ENCODE data around the gene LARP1.
"Not testable (repeated sequence)": the region's sequence is repeated elsewhere in the genome, so short reads cannot be mapped to it uniquely, and the experiment has no call there.

Gene LARP1

GRCh38 chr5:154727361-154727760 is 27.8 kb upstream of the LARP1 start:
- Mint-ChIP-seq H3K27me3 (no peaks in the 10 kb centered on the region), H3K27ac (no peak overlapping the region), H3K36me3 (ENCODE audit: low read depth) (no peaks in the 10 kb centered on the region), H3K9me3 (no peaks in the 10 kb centered on the region), H3K4me3 (no peak overlapping the region), H3K4me1 (no peaks in the 10 kb centered on the region)
- ATAC-seq (no peak), DNase-seq (no peak)

GRCh38 chr5:154728939-154729588 is 26.1 kb upstream of the LARP1 start:
- Mint-ChIP-seq H3K9me3 (no peaks in the 10 kb centered on the region), H3K36me3 (ENCODE audit: low read depth) (no peaks in the 10 kb centered on the region), H3K27me3 (no peaks in the 10 kb centered on the region), H3K27ac (no peak overlapping the region), H3K4me1 (no peaks in the 10 kb centered on the region), H3K4me3 (no peak overlapping the region)
- no peak for ATAC-seq
- DNase-seq: no peak

- DNase-seq (no peak), ATAC-seq (no peak)
- Mint-ChIP-seq H3K9me3 (no peaks in the 10 kb centered on the region), H3K27me3 (no peaks in the 10 kb centered on the region), H3K4me1 (peaks cover under 1% of the 10 kb centered on the region), H3K36me3 (ENCODE audit: low read depth) (no peaks in the 10 kb centered on the region), H3K4me3 (no peak overlapping the region), H3K27ac (no peak overlapping the region)
Measured at GRCh38 chr5:154729613-154730012, 25.6 kb upstream of the LARP1 start.

GRCh38 chr5:154730761-154731160 is 24.4 kb upstream of the LARP1 start:
- not testable (repeated sequence) for H3K4me3 Mint-ChIP-seq; H3K36me3 Mint-ChIP-seq (ENCODE audit: low read depth); H3K27ac Mint-ChIP-seq; ATAC-seq; H3K4me1 Mint-ChIP-seq; H3K9me3 Mint-ChIP-seq; DNase-seq; H3K27me3 Mint-ChIP-seq

- Mint-ChIP-seq H3K4me3 (no peak overlapping the region), H3K27ac (no peak overlapping the region), H3K9me3 (no peaks in the 10 kb centered on the region)
Measured at GRCh38 chr5:154732212-154732611, 23.0 kb upstream of the LARP1 start.

GRCh38 chr5:154734370-154735248 is 20.6 kb upstream of the LARP1 start:
- Mint-ChIP-seq H3K4me1 (peaks cover 2% of the 10 kb centered on the region), H3K27me3 (no peaks in the 10 kb centered on the region), H3K9me3 (no peaks in the 10 kb centered on the region), H3K4me3 (no peak overlapping the region), H3K27ac (no peak overlapping the region), H3K36me3 (ENCODE audit: low read depth) (no peaks in the 10 kb centered on the region)
- DNase-seq: no peak
- ATAC-seq: no peak

More at GRCh38 chr5:154732212-154732611, 23.0 kb upstream of the LARP1 start:
- ATAC-seq: no peak
- Mint-ChIP-seq H3K36me3 (ENCODE audit: low read depth) (no peaks in the 10 kb centered on the region), H3K4me1 (peaks cover 2% of the 10 kb centered on the region), H3K27me3 (no peaks in the 10 kb centered on the region)
- no peak for DNase-seq

- not testable (repeated sequence) for ATAC-seq; DNase-seq; H3K9me3 Mint-ChIP-seq; H3K27me3 Mint-ChIP-seq; H3K27ac Mint-ChIP-seq; H3K4me3 Mint-ChIP-seq; H3K4me1 Mint-ChIP-seq; H3K36me3 Mint-ChIP-seq (ENCODE audit: low read depth)
Measured at GRCh38 chr5:154735362-154735761, 19.8 kb upstream of the LARP1 start.

- H3K36me3 Mint-ChIP-seq (ENCODE audit: low read depth); H3K9me3 Mint-ChIP-seq; H3K4me1 Mint-ChIP-seq; H3K4me3 Mint-ChIP-seq; H3K27ac Mint-ChIP-seq; ATAC-seq; DNase-seq; H3K27me3 Mint-ChIP-seq: not testable (repeated sequence)
Measured at GRCh38 chr5:154736372-154736771, 18.8 kb upstream of the LARP1 start.

GRCh38 chr5:154737667-154738320 is 17.4 kb upstream of the LARP1 start:
- Mint-ChIP-seq H3K27ac (no peak overlapping the region), H3K9me3 (no peaks in the 10 kb centered on the region), H3K27me3 (no peaks in the 10 kb centered on the region), H3K36me3 (ENCODE audit: low read depth) (no peaks in the 10 kb centered on the region), H3K4me1 (peaks cover 2% of the 10 kb centered on the region), H3K4me3 (no peak overlapping the region)
- DNase-seq: no peak
- no peak for ATAC-seq

- H3K4me3 Mint-ChIP-seq: no peak overlapping the region
- H3K27ac Mint-ChIP-seq: no peak overlapping the region
- no peak for ATAC-seq
- H3K4me1 Mint-ChIP-seq: no peaks in the 10 kb centered on the region
- H3K9me3 Mint-ChIP-seq: no peaks in the 10 kb centered on the region
- no peaks in the 10 kb centered on the region for H3K36me3 Mint-ChIP-seq (ENCODE audit: low read depth)
- no peaks in the 10 kb centered on the region for H3K27me3 Mint-ChIP-seq
- no peak for DNase-seq
Measured at GRCh38 chr5:154740483-154740882, 14.7 kb upstream of the LARP1 start.

- DNase-seq (no peak), ATAC-seq (no peak)
- H3K4me1 Mint-ChIP-seq: no peaks in the 10 kb centered on the region
- H3K27ac Mint-ChIP-seq: no peak overlapping the region
- H3K4me3 Mint-ChIP-seq: no peak overlapping the region
- no peaks in the 10 kb centered on the region for H3K9me3 Mint-ChIP-seq
- no peaks in the 10 kb centered on the region for H3K36me3 Mint-ChIP-seq (ENCODE audit: low read depth)
- H3K27me3 Mint-ChIP-seq: no peaks in the 10 kb centered on the region
Measured at GRCh38 chr5:154740957-154741356, 14.2 kb upstream of the LARP1 start.

GRCh38 chr5:154741415-154741814 is 13.8 kb upstream of the LARP1 start:
- H3K27me3 Mint-ChIP-seq: no peaks in the 10 kb centered on the region
- H3K27ac Mint-ChIP-seq: no peak overlapping the region
- ATAC-seq (no peak), DNase-seq (no peak)
- no peaks in the 10 kb centered on the region for H3K36me3 Mint-ChIP-seq (ENCODE audit: low read depth)
- no peaks in the 10 kb centered on the region for H3K9me3 Mint-ChIP-seq
- no peak overlapping the region for H3K4me3 Mint-ChIP-seq
- no peaks in the 10 kb centered on the region for H3K4me1 Mint-ChIP-seq

GRCh38 chr5:154743812-154744211 is 11.4 kb upstream of the LARP1 start:
- ATAC-seq (no peak), DNase-seq (no peak)
- no peaks in the 10 kb centered on the region for H3K9me3 Mint-ChIP-seq
- H3K4me1 Mint-ChIP-seq: no peaks in the 10 kb centered on the region
- no peaks in the 10 kb centered on the region for H3K36me3 Mint-ChIP-seq (ENCODE audit: low read depth)
- H3K4me3 Mint-ChIP-seq: no peak overlapping the region
- no peaks in the 10 kb centered on the region for H3K27me3 Mint-ChIP-seq
- H3K27ac Mint-ChIP-seq: no peak overlapping the region

GRCh38 chr5:154745349-154745748 is 9.8 kb upstream of the LARP1 start:
- H3K27me3 Mint-ChIP-seq: no peaks in the 10 kb centered on the region
- no peak for DNase-seq
- H3K4me3 Mint-ChIP-seq: no peak overlapping the region
- no peaks in the 10 kb centered on the region for H3K4me1 Mint-ChIP-seq
- ATAC-seq: no peak
- no peak overlapping the region for H3K27ac Mint-ChIP-seq
- no peaks in the 10 kb centered on the region for H3K9me3 Mint-ChIP-seq
- no peaks in the 10 kb centered on the region for H3K36me3 Mint-ChIP-seq (ENCODE audit: low read depth)

GRCh38 chr5:154749491-154749890 is 5.7 kb upstream of the LARP1 start:
- H3K9me3 Mint-ChIP-seq: no peaks in the 10 kb centered on the region
- no peak overlapping the region for H3K4me3 Mint-ChIP-seq
- no peak for DNase-seq
- H3K27ac Mint-ChIP-seq: no peak overlapping the region
- ATAC-seq: no peak
- H3K36me3 Mint-ChIP-seq (ENCODE audit: low read depth): peaks cover 3% of the 10 kb centered on the region
- peaks cover 16% of the 10 kb centered on the region for H3K4me1 Mint-ChIP-seq
- no peaks in the 10 kb centered on the region for H3K27me3 Mint-ChIP-seq

All from activated naive CD8-positive, alpha-beta T cell treated with anti-CD3 and anti-CD28 coated beads, Interleukin-2, amount 50 U/mL, for 24 hours (primary cell).